BE2C (cell line): Measurements from ENCODE around the gene LIN9.
A peak's percentile ranks its signal among the peaks of the same experiment; 100 is the strongest.

Source experiments
- DNase-seq: peaks from one replicate; pipeline ENCODE4 v3.0.0-alpha.2; 2020
- H3K27me3 ChIP-seq: fragments of 250-450 bp; sonication (Bioruptor Pico); 2 replicates; pipeline ENCODE4 v1.5.1; 2020; ENCODE audit warnings: mild to moderate bottlenecking
- H3K36me3 ChIP-seq: fragments of 250-450 bp; sonication (Bioruptor Pico); 2 replicates; pipeline ENCODE4 v1.5.1; 2020; ENCODE audit warnings: mild to moderate bottlenecking
- H3K4me1 ChIP-seq: fragments of 250-450 bp; sonication (Bioruptor Pico); 2 replicates; pipeline ENCODE4 v1.5.1; 2020
- H3K4me3 ChIP-seq: 2 replicates; pipeline ENCODE4 v1.5.1; 2011; ENCODE audit warnings: low read depth, low read length
- H3K9me3 ChIP-seq: fragments of 250-450 bp; sonication (Bioruptor Pico); 2 replicates; pipeline ENCODE4 v1.5.1; 2020
- CTCF ChIP-seq: IDR thresholded peaks from 2 replicates; pipeline ENCODE4 v1.5.1; 2012; ENCODE audit warnings: mild to moderate bottlenecking, low read depth, low read length

The LIN9 gene

GRCh38 chr1:226220473-226221189, 88.3 kb downstream of the LIN9 start:
- Histone ChIP-seq H3K4me3 (no peak overlapping the region), H3K4me1 (peaks cover 2% of the 10 kb centered on the region), H3K36me3 (no peaks in the 10 kb centered on the region), H3K9me3 (no peaks in the 10 kb centered on the region), H3K27me3 (peaks cover 5% of the 10 kb centered on the region; the same call in 1 of the 2 replicates)
- no peak for TF ChIP-seq CTCF
- no peak for DNase-seq

GRCh38 chr1:226217273-226217672, 91.7 kb downstream of the LIN9 start:
- no peaks in the 10 kb centered on the region for H3K9me3 ChIP-seq
- no peaks in the 10 kb centered on the region for H3K36me3 ChIP-seq
- peaks cover 7% of the 10 kb centered on the region for H3K4me1 ChIP-seq
- no peak overlapping the region for H3K4me3 ChIP-seq
- no peak for DNase-seq
- no peak for TF ChIP-seq CTCF
- no peaks in the 10 kb centered on the region for H3K27me3 ChIP-seq

GRCh38 chr1:226216056-226216455, 92.9 kb downstream of the LIN9 start:
- Histone ChIP-seq H3K36me3 (no peaks in the 10 kb centered on the region), H3K27me3 (no peaks in the 10 kb centered on the region), H3K4me1 (peaks cover 7% of the 10 kb centered on the region), H3K9me3 (no peaks in the 10 kb centered on the region), H3K4me3 (no peak overlapping the region)
- DNase-seq = no peak
- TF ChIP-seq CTCF = no peak

GRCh38 chr1:226215239-226215638, 93.7 kb downstream of the LIN9 start:
- no peaks in the 10 kb centered on the region for H3K36me3 ChIP-seq
- DNase-seq = peak; percentile 46
- no peaks in the 10 kb centered on the region for H3K27me3 ChIP-seq
- no peak for TF ChIP-seq CTCF
- no peak overlapping the region for H3K4me3 ChIP-seq
- H3K4me1 ChIP-seq = peaks cover 7% of the 10 kb centered on the region
- no peaks in the 10 kb centered on the region for H3K9me3 ChIP-seq

GRCh38 chr1:226212545-226212944, 96.4 kb downstream of the LIN9 start:
- H3K27me3 ChIP-seq = no peaks in the 10 kb centered on the region
- DNase-seq = no peak
- TF ChIP-seq CTCF = no peak
- H3K9me3 ChIP-seq = no peaks in the 10 kb centered on the region
- no peak overlapping the region for H3K4me3 ChIP-seq
- H3K4me1 ChIP-seq = peaks cover 7% of the 10 kb centered on the region
- no peaks in the 10 kb centered on the region for H3K36me3 ChIP-seq

- Histone ChIP-seq H3K27me3 (no peaks in the 10 kb centered on the region), H3K36me3 (no peaks in the 10 kb centered on the region), H3K4me1 (peaks cover 7% of the 10 kb centered on the region), H3K4me3 (no peak overlapping the region), H3K9me3 (0 out of 2 replicates have a peak, but pooled peaks cover 2% of the 10 kb centered on the region)
- DNase-seq = no peak
- no peak for TF ChIP-seq CTCF
Observed at GRCh38 chr1:226211181-226211821, 97.7 kb downstream of the LIN9 start.
